Natural killer cell (primary cell): Measurements from ENCODE around the gene FAM184A. TPM values are rescaled to one million over a fixed set of nuclear protein-coding genes. Genes with fewer than 3 reads are reported as not detected.

Experiments used
- ATAC-seq, 3 donors: fragments of 150-1000 bp in 2 of 3; fragments of 200-7000 bp in 1 of 3; cut with Tn5 transposase; 1 replicate in 1 of 3; 2 replicates in 2 of 3; pipeline ENCODE4 v1.10.0; 2021; ENCODE audit warnings: mild to moderate bottlenecking in 2 of 3, moderate library complexity in 2 of 3
- DNase-seq, 2 donors: peaks; one replicate each; pipeline versions ENCODE4 v3.0.0 to v3.0.0-alpha.2; 2013 to 2021; ENCODE audit warnings: mixed read lengths in 1 of 2
- H3K27ac ChIP-seq: one replicate; pipeline ENCODE4 v1.5.1; 2013; ENCODE audit warnings: mild to moderate bottlenecking, low read length
- H3K27me3 ChIP-seq: one replicate; pipeline ENCODE4 v1.6.1; 2013; ENCODE audit warnings: low read length; ENCODE audit not compliant: control insufficient read depth, insufficient read depth
- H3K36me3 ChIP-seq: one replicate; pipeline ENCODE4 v1.6.1; 2013; ENCODE audit warnings: low read length; ENCODE audit not compliant: control insufficient read depth, insufficient read depth
- H3K4me1 ChIP-seq: one replicate; pipeline ENCODE4 v1.6.1; 2013; ENCODE audit warnings: low read length; ENCODE audit not compliant: control insufficient read depth, insufficient read depth
- H3K4me3 ChIP-seq: one replicate; pipeline ENCODE4 v1.5.1; 2013; ENCODE audit warnings: low read length
- H3K9me3 ChIP-seq: one replicate; pipeline ENCODE4 v1.6.1; 2013; ENCODE audit warnings: low read length; ENCODE audit not compliant: control insufficient read depth, insufficient read depth
- H3K27ac Mint-ChIP-seq, 2 donors: one replicate each; pipeline ENCODE4 v1.8.0; 2022; ENCODE audit warnings: mild to moderate bottlenecking in 2 of 2, mixed read lengths in 2 of 2, moderate library complexity in 1 of 2
- H3K27me3 Mint-ChIP-seq, 2 donors: one replicate each; pipeline ENCODE4 v1.8.0; 2022; ENCODE audit warnings: low read depth in 2 of 2, mixed read lengths in 2 of 2
- H3K36me3 Mint-ChIP-seq: one replicate; pipeline ENCODE4 v1.8.0; 2022; ENCODE audit warnings: mixed read lengths
- H3K4me1 Mint-ChIP-seq, 2 donors: one replicate each; pipeline ENCODE4 v1.8.0; 2022; ENCODE audit warnings: mixed read lengths in 2 of 2
- H3K4me3 Mint-ChIP-seq: one replicate; pipeline ENCODE4 v1.8.0; 2022; ENCODE audit warnings: mild to moderate bottlenecking, moderate library complexity, mixed read lengths
- H3K9me3 Mint-ChIP-seq, 2 donors: one replicate each; pipeline ENCODE4 v1.8.0; 2022; ENCODE audit warnings: mixed read lengths in 2 of 2
- WGBS: methylation state at CpG from one replicate; pipeline ENCODE4 v1.1.7; 2013; ENCODE audit warnings: missing lambda C conversion rate; ENCODE audit not compliant: insufficient coverage; 5-methylcytosine and 5-hydroxymethylcytosine counted together
- intact Hi-C: fragments of 100-400 bp; cut with micrococcal nuclease; formaldehyde crosslinking; loops from one replicate; pipeline ENCODE4 v1.14.2; 2022
- total RNA-seq, 4 donors: library from RNA; stranded (reverse); fragments of 120-200 nt in 1 of 4; gene quantifications; one replicate each; pipeline versions ENCODE4 v1.2.3 to v1.2.4, GENCODE V29; 2013 to 2022
- TF ChIP-seq, protein P1 (sequence below): fragments of 200-600 bp; IDR thresholded peaks from one replicate; pipeline ENCODE4 v1.8.0; 2022; ENCODE audit warnings: antibody characterized with exemption

The FAM184A gene
- total RNA-seq, 3 donors from 2014 or later (not counting 1 experiment from before 2014, with no cell fraction given): 0.09 to 0.40 (median 0.20) TPM

DNA sequence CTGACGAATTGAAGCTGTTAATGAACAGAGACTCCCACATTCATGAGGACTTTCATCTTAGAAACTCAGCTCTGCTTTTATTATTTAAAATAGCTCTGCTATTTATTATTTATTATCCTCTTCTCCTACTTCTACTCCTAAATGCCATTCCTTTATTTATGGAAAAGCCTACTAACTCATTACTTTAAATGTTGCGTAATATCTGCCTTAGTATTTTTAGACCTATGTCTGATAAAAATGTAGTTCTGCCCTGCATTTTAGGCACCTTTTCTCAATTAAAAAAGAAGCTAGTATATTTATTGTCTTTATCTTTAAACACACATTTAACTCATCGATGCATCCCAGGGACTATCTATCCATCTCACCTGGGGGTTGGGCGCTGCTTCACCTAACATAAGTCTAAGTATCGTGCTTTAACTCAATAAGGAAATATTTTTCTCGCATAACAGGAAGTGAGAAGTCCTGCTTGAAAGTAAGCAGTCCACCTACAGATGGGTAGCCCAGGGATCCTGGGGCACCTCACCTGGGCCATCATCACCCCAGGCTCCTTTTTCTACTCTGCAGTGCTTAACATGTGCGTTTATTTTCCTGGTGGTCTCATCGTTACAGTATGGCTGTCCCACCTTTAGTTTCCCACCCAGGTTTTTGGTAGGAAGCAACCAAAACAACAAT lies 31.3 kb upstream of the FAM184A start:
- H3K27ac Mint-ChIP-seq: no peak overlapping the region
- peaks cover 14 to 27% of the 10 kb centered on the region in 2 donors for H3K27me3 Mint-ChIP-seq
- no peak overlapping the region for H3K4me3 ChIP-seq
- H3K4me3 Mint-ChIP-seq: no peak overlapping the region
- intact Hi-C loops: loop anchor here (1.0 to 5.0 kb wide), 2 partner anchors 146 to 827 kb away; no protein-coding TSS in a partner anchor
- H3K27ac ChIP-seq: no peak overlapping the region
- TF ChIP-seq, protein P1, sequence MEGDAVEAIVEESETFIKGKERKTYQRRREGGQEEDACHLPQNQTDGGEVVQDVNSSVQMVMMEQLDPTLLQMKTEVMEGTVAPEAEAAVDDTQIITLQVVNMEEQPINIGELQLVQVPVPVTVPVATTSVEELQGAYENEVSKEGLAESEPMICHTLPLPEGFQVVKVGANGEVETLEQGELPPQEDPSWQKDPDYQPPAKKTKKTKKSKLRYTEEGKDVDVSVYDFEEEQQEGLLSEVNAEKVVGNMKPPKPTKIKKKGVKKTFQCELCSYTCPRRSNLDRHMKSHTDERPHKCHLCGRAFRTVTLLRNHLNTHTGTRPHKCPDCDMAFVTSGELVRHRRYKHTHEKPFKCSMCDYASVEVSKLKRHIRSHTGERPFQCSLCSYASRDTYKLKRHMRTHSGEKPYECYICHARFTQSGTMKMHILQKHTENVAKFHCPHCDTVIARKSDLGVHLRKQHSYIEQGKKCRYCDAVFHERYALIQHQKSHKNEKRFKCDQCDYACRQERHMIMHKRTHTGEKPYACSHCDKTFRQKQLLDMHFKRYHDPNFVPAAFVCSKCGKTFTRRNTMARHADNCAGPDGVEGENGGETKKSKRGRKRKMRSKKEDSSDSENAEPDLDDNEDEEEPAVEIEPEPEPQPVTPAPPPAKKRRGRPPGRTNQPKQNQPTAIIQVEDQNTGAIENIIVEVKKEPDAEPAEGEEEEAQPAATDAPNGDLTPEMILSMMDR: no peak
- H3K9me3 ChIP-seq: no peaks in the 10 kb centered on the region
- 78% methylated on average over 6 of the region's 8 CpGs for WGBS
- no peaks in the 10 kb centered on the region for H3K4me1 ChIP-seq
- DNase-seq: no peak
- no peaks in the 10 kb centered on the region for H3K9me3 Mint-ChIP-seq
- ATAC-seq: no peak
- no peaks in the 10 kb centered on the region for H3K36me3 ChIP-seq
- no peaks in the 10 kb centered on the region for H3K27me3 ChIP-seq
- no peaks in the 10 kb centered on the region for H3K36me3 Mint-ChIP-seq
- H3K4me1 Mint-ChIP-seq: no peaks in the 10 kb centered on the region

DNA sequence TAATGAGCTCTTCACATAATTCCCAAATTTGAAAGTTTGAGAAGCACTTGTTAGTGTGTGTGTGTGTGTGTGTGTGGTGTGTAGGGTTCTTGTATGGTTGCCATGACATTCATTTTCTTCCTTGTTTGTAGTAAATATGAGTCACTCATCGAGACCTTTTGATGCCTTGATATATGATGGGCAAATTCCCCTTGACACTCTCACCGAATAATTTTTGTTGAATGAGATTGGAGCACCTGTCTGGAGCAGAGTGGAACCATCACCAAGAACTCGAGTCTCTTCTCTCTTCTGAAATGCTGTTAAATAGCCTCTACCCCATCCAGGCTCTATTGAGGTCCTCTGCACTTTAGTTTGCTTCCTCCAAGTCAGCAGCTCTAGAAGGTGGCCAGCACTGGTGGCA lies 29.6 kb upstream of the FAM184A start:
- H3K4me1 Mint-ChIP-seq: no peaks in the 10 kb centered on the region
- Histone ChIP-seq H3K4me1 (no peaks in the 10 kb centered on the region), H3K4me3 (no peak overlapping the region), H3K9me3 (no peaks in the 10 kb centered on the region), H3K27ac (no peak overlapping the region), H3K36me3 (no peaks in the 10 kb centered on the region), H3K27me3 (no peaks in the 10 kb centered on the region)
- no peak overlapping the region for H3K27ac Mint-ChIP-seq
- intact Hi-C loops: no loop called here
- WGBS: 82% methylated on average over 3 of the region's 3 CpGs
- no peak overlapping the region for H3K4me3 Mint-ChIP-seq
- no peaks in the 10 kb centered on the region for H3K36me3 Mint-ChIP-seq
- H3K27me3 Mint-ChIP-seq: peaks cover 10 to 27% of the 10 kb centered on the region in 2 donors
- TF ChIP-seq, protein P1: no peak
- DNase-seq: no peak
- no peak for ATAC-seq
- no peaks in the 10 kb centered on the region for H3K9me3 Mint-ChIP-seq

DNA sequence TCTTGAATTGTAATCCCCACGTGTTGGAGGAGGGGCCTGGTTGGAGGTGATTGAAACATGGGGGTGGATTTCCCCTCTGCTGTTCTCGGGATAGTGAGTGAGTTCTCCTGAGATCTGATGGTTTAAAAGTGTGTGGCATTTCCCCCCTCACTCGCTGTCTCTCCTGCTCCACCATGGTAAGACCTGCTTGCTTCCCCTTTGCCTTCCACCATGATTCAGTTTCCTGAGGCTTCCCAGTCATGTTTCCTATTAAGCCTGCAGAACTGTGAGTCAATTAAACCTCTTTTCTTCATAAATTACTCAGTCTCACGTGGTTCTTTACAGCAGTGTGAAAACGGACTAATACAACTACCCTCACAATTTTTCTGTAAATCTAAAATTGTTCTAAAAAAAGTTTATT lies 26.8 kb upstream of the FAM184A start:
- Mint-ChIP-seq H3K4me1 (no peaks in the 10 kb centered on the region), H3K27ac (no peak overlapping the region), H3K9me3 (no peaks in the 10 kb centered on the region), H3K4me3 (no peak overlapping the region), H3K27me3 (peaks cover 7 to 26% of the 10 kb centered on the region in 2 donors), H3K36me3 (no peaks in the 10 kb centered on the region)
- TF ChIP-seq, protein P1: no peak
- H3K9me3 ChIP-seq: no peaks in the 10 kb centered on the region
- WGBS: 68% methylated on average over 4 of the region's 5 CpGs
- H3K36me3 ChIP-seq: no peaks in the 10 kb centered on the region
- no peaks in the 10 kb centered on the region for H3K27me3 ChIP-seq
- DNase-seq: no peak
- H3K4me1 ChIP-seq: no peaks in the 10 kb centered on the region
- no peak for ATAC-seq
- H3K4me3 ChIP-seq: no peak overlapping the region
- intact Hi-C loops: no loop called here
- no peak overlapping the region for H3K27ac ChIP-seq

DNA sequence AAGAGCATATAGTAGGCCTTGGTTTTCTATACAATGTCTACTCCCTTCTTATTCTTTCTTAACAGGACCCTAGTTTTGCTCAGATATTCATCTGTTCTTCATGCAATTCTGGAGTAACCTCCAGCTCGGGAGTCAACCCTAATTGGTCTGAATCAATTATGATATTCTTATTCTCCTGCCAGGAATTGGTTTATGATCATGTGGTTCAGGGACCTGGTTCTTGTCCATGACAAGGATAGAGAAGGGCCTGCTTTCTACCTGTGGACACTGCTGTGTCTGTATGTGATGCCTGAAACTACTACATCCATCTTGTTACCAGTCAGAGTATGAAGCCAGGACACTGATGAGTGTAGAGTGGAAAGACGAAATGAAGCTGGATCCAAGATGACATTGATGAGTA lies 24.4 kb upstream of the FAM184A start:
- no peaks in the 10 kb centered on the region for H3K27me3 ChIP-seq
- DNase-seq: no peak
- TF ChIP-seq, protein P1: no peak
- H3K27ac ChIP-seq: no peak overlapping the region
- H3K27ac Mint-ChIP-seq: no peak overlapping the region
- H3K4me1 ChIP-seq: no peaks in the 10 kb centered on the region
- H3K27me3 Mint-ChIP-seq: peaks cover 2 to 3% of the 10 kb centered on the region in 2 donors
- intact Hi-C loops: no loop called here
- no peaks in the 10 kb centered on the region for H3K36me3 ChIP-seq
- no peak overlapping the region for H3K4me3 Mint-ChIP-seq
- ATAC-seq: no peak
- no peaks in the 10 kb centered on the region for H3K9me3 Mint-ChIP-seq
- peaks cover under 1% of the 10 kb centered on the region in 2 donors for H3K4me1 Mint-ChIP-seq
- WGBS: 67% methylated on average over 1 of the region's 2 CpGs
- H3K4me3 ChIP-seq: no peak overlapping the region
- H3K36me3 Mint-ChIP-seq: no peaks in the 10 kb centered on the region
- H3K9me3 ChIP-seq: no peaks in the 10 kb centered on the region
